NCI-H2029 (cell line): Measurements from ENCODE around the gene NLGN1.

Source experiments
- DNase-seq: peaks from one replicate; lab custom pipeline; 2025; lab: John Stamatoyannopoulos, UW

NLGN1 gene

GRCh38 chr3:173843060-173843459 is 445.5 kb downstream of the NLGN1 start:
- DNase-seq = no peak

GRCh38 chr3:173846584-173846983 is 449.0 kb downstream of the NLGN1 start:
- no peak for DNase-seq

- no peak for DNase-seq
These were observed 451.9 kb downstream of the NLGN1 start for GRCh38 chr3:173849489-173849888.

GRCh38 chr3:173857154-173857553 is 459.6 kb downstream of the NLGN1 start:
- no peak for DNase-seq

GRCh38 chr3:173862701-173863100 is 465.2 kb downstream of the NLGN1 start:
- DNase-seq = no peak

- no peak for DNase-seq
These were observed 466.0 kb downstream of the NLGN1 start for GRCh38 chr3:173863551-173863950.

- DNase-seq = no peak
These were observed 468.5 kb downstream of the NLGN1 start for GRCh38 chr3:173865900-173866498.

- DNase-seq = no peak
These were observed 472.2 kb downstream of the NLGN1 start for GRCh38 chr3:173869766-173870165.

- DNase-seq = no peak
These were observed 473.4 kb downstream of the NLGN1 start for GRCh38 chr3:173870976-173871375.

GRCh38 chr3:173875790-173876189 is 478.2 kb downstream of the NLGN1 start:
- DNase-seq = no peak

GRCh38 chr3:173876476-173876875 is 478.9 kb downstream of the NLGN1 start:
- DNase-seq = no peak

- no peak for DNase-seq
These were observed 490.3 kb downstream of the NLGN1 start for GRCh38 chr3:173887888-173888287.

- no peak for DNase-seq
These were observed 492.1 kb downstream of the NLGN1 start for GRCh38 chr3:173889596-173889995.

- DNase-seq = no peak
These were observed 492.5 kb downstream of the NLGN1 start for GRCh38 chr3:173890091-173890490.

GRCh38 chr3:173891272-173892100 is 493.9 kb downstream of the NLGN1 start:
- DNase-seq = no peak

GRCh38 chr3:173892547-173892946 is 495.0 kb downstream of the NLGN1 start:
- no peak for DNase-seq

GRCh38 chr3:173893066-173893465 is 495.5 kb downstream of the NLGN1 start:
- peak; percentile 7 for DNase-seq

- DNase-seq = no peak
These were observed 496.3 kb downstream of the NLGN1 start for GRCh38 chr3:173893835-173894234.

- no peak for DNase-seq
These were observed 500.1 kb downstream of the NLGN1 start for GRCh38 chr3:173897631-173898030.

GRCh38 chr3:173901649-173902048 is 504.1 kb downstream of the NLGN1 start:
- no peak for DNase-seq

- no peak for DNase-seq
These were observed 504.9 kb downstream of the NLGN1 start for GRCh38 chr3:173902401-173902800.

- DNase-seq = no peak
These were observed 505.3 kb downstream of the NLGN1 start for GRCh38 chr3:173902871-173903270.

- DNase-seq = no peak
These were observed 507.8 kb downstream of the NLGN1 start for GRCh38 chr3:173905381-173905780.

GRCh38 chr3:173911446-173911845 is 513.9 kb downstream of the NLGN1 start:
- DNase-seq = no peak
